HG02885 (cell line): Measurements from ENCODE around the gene SIPA1.

Source experiments
- ATAC-seq: cut with Tn5 transposase; IDR thresholded peaks from one replicate; pipeline ENCODE4 v1.9.1; 2021; ENCODE audit warnings: mild to moderate bottlenecking; ENCODE audit not compliant: unreplicated experiment, poor library complexity

SIPA1 gene

DNA sequence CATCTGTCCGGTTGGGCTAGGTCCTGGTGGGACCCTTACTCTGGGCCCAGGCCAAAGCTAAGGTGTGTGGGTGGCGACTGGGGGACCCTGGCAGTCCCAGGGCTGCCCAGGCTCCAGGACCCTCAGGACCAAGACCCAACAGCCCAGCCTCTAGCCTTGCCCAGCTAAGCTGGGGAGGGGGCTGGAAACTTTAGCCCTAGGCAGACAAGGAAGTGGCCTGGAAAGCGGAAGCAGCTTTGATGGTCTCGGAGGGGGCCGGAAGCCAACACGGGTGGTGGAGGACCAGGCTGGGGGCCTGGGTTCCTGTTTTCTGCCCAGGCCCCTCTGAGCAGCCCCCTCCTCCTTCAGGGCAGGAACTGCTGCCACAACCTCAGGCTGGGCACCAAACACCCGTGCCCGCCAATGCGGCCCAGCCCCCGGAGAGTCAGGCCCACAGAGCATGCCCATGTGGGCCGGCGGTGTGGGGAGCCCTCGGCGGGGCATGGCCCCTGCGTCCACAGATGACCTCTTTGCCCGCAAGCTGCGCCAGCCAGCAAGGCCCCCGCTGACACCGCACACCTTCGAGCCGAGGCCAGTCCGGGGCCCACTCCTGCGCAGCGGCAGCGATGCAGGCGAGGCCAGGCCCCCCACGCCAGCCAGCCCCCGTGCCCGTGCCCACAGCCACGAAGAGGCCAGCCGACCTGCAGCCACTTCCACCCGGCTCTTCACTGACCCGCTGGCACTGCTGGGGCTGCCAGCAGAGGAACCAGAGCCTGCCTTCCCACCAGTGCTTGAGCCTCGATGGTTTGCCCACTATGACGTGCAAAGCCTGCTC, 2.8 kb downstream of the SIPA1 start:
- peak; percentile 2 for ATAC-seq

DNA sequence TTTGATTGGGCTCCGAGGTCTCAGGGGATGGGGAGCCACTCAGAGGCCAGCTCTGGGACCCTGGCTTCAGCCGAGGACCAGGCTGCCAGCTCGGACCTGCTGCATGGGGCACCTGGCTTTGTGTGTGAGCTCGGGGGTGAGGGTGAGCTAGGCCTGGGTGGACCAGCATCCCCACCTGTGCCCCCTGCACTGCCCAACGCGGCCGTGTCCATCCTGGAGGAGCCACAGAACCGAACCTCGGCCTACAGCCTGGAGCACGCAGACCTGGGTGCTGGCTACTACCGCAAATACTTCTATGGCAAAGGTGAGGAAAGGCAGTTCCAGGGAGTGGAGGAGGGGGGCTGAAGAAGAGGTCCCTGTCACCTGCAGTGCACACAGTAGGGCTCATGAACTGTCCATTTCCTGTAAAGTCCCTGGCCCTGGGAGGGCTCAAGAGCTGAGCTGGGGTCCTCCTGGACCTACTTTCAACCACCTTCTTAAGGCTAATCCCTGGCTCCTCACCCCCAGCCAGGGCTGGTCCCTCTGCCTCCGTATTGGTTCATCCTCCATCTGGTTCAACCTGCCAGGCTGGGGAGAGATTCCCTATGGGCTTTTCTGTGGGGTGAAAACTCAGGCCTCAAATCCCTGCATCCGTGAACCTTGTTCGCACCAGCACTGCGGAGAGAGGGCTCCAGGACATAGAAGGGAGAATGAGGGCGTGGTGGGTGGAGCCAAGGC, 3.6 kb downstream of the SIPA1 start:
- no peak for ATAC-seq

DNA sequence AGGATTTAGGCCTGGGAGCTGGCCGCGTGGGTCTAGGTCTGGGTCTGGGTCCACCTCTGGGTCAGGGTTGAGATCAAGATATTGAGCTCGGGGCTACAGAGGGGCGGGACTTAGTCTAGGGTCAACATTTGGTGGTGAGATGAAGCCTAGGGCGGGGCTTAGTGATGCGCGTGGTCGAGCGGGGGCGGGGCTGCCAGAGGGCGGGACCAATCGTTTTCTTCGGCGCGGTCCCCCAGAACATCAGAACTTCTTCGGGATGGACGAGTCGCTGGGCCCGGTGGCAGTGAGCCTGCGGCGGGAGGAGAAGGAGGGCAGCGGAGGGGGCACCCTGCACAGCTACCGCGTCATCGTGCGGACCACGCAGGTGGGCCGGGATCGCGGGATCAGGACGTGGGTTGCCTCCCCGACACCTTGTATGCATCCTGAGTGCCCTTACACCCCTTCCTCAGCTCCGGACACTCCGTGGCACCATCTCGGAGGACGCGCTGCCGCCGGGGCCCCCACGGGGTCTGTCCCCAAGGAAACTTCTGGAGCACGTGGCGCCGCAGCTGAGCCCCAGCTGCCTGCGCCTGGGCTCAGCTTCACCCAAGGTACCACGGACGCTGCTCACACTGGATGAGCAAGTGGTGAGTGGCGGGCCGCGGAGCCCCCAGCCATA, 4.2 kb downstream of the SIPA1 start:
- no peak for ATAC-seq

DNA sequence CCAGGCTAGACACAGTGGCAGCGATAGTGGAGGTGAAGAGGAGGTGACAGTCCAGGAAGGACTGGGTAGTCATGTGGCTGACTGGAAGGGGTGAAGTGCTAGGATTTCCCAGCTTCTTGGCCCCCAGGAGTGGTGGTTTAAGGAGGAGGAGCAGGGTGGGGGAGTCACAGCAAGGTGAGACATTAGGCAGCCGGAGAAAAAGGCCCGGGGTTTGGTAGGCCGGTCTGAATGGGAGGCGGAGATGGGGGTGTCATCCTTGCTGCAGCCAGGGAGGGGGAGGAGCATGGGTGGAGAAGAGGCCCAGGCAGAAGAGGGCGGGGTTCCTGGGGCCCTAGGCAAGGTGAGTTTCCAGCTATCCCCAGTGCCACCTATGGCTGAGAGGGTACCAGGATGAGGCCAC, 6.1 kb downstream of the SIPA1 start:
- ATAC-seq: no peak

DNA sequence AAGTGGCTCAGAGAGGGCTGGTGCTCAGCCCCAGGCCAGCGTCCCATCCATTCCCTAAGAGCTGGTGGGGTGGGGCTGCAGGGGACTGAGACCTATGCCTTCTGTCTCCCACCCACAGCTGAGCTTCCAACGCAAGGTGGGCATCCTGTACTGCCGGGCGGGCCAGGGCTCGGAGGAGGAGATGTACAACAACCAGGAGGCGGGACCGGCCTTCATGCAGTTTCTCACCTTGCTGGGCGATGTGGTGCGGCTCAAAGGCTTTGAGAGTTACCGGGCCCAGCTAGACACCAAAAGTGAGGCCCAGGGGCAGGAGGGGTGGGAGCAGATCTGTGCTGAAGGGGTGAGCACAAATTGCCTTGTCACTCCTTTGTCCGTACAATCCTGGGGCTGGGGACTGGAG, 6.9 kb downstream of the SIPA1 start:
- no peak for ATAC-seq

GRCh38 chr11:65645710-65646109, 7.8 kb downstream of the SIPA1 start:
- ATAC-seq: no peak

DNA sequence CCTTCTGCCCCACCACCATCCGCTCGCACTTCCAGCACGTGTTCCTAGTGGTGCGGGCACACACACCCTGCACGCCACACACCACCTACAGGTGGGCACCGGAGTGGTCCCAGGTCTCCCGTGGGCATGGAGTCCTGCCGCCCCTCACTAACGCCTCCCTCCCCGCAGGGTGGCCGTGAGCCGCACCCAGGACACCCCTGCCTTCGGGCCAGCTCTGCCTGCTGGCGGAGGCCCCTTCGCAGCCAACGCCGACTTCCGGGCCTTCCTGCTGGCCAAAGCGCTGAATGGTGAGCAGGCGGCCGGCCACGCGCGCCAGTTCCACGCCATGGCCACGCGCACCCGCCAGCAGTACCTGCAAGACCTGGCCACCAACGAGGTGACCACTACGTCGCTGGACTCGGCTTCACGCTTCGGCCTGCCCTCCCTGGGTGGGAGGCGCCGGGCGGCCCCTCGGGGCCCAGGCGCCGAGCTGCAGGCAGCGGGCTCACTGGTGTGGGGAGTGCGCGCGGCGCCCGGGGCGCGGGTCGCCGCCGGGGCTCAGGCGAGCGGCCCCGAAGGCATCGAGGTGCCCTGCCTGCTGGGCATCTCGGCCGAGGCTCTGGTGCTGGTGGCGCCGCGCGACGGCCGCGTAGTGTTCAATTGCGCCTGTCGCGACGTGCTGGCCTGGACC, 8.5 kb downstream of the SIPA1 start:
- no peak for ATAC-seq

GRCh38 chr11:65646958-65647701, 9.2 kb downstream of the SIPA1 start:
- no peak for ATAC-seq

DNA sequence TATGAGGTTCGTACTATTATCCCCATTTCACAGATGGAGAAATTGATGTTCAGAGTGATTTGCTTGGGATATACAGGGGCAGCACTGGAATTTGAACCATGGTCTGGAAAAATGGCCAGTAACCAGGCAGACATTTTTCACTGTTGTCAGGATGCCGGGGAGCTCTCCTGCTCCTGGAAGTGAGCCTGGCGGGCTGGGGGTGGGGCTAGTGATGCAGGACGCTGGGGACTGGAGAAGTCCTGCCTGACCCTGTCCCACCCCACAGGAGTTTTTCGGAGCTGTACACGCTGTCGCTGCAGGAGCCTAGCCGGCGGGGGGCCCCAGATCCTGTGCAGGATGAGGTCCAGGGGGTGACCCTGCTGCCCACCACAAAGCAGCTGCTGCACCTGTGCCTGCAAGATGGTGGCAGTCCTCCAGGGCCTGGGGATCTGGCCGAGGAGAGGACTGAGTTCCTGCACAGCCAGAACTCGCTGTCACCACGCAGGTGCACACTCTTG, 11.1 kb downstream of the SIPA1 start:
- ATAC-seq: no peak

DNA sequence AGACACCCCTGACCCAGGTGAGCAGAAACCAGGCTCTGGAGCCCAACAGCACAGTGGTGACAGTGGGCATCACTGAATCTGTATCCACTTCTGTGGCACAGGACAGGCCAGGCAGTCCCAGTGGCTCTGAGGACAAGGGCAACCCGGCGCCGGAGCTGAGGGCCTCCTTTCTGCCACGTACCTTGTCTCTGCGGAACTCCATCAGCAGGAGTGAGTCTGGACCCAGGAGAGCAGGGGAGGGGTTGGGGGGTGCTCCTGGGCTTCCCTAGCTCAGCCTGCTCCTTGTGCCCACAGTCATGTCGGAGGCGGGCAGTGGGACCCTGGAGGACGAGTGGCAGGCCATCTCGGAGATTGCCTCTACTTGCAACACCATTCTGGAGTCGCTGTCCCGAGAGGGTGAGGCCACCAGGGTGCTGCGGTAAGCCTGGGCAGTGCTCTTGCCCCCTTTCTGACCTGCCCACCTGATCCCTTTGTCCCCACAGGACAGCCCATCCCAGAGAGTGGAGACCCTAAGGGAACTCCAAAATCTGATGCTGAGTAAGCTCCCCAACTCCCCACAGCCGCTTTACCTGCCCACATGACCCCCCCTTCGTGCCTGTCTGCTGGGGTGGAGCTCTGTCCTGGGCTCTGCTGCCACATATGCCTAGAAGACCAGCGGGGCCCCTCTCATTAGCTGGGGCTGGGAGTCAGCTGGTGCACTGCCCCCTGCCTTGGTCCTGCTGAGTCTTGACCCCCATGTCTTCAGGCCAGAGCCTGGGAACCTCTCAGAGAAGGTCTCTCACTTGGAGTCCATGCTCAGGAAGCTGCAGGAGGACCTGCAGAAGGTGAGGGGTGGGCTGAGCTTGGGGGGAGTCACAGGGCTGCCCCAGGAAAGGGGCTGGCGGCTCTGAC, 12.0 kb downstream of the SIPA1 start:
- ATAC-seq: no peak

DNA sequence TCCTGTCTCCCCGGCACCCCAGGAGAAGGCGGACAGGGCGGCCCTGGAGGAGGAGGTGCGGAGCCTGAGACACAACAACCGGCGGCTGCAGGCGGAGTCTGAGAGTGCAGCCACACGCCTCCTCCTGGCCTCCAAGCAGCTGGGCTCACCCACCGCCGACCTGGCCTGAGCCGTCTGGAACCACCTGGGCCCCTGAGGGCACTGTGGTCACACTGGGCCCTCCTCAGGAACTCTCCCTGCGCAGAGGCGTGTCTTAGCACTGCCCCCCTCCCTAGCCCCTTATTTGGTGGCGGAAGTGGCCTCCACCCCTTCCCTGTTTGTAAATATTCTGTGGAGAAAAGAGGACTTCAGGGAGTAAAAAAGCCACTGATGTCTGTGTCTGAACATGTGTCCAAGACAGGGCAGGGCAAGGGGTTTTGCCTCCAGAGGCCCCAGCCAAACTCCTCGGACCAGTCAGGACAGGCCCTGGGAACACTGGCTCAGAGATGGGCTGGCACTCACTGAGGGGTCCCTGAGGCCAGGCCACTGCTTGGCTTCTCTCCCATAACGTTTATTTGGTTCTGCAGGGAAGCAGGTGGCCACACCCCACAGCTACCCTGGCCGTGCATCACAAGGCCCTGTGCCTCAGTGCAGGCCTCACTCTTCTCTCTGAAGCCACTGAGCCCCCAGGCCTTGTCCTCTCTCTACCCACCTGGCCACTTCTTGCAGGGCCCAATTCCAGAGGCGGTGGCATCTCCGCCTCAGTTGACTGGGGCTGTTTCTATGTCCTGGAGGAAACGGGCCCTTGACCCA, 12.8 kb downstream of the SIPA1 start:
- ATAC-seq: no peak

- no peak for ATAC-seq
These were observed 13.4 kb downstream of the SIPA1 start for GRCh38 chr11:65651339-65651588.

DNA sequence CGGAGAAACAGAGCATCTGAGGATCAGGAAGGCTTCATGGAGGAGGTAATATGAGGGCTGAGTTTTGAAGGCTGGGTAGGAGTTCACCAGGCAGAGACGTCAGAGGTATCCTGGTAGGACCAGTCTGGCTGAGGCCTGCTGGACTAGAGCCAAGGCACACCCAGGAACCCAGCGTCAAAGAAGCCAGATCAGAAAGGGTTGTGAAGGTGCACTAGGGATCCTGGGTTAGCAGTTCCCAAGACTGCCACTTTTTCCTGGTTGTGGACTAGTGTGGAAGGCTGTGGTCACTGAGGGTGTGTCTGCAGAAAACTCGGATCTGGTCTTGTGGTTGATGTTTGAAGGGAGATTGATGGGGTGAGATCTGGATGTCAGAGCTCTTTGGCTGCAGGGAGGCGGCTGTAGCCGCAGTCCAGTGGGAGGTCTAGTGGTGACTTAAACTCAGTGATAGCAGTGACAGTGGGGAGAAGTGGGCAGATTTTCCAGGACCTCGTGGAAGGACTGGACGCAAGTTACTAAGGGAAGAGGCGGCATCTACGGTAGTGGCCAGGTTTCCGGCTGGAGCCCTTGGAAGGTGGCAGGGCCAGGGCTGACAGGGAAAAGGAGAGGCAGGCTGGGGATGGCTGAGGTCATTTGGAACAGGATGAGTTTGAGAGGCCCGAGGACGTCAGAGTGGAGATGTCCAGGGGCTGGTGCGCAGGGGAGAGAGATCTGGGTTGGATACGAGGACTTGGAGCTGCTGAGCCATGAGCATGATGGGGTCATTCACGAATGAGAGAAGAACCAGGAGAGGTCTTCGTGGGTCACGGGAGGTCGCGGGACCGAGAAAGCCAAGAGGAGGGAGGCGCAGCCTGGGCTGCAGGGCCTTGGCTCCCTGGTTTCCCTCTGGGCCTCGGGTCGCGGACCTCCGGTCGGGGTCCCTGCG, 13.9 kb downstream of the SIPA1 start:
- no peak for ATAC-seq

GRCh38 chr11:65652511-65653228, 14.8 kb downstream of the SIPA1 start:
- peak; percentile 77 for ATAC-seq

GRCh38 chr11:65653229-65654225, 15.6 kb downstream of the SIPA1 start:
- no peak for ATAC-seq
